Vagina (tissue), 2 donors: ENCODE data around the gene RECK. TPM values are rescaled to one million over a fixed set of nuclear protein-coding genes. Genes with fewer than 3 reads are reported as not detected.

Experiments used
- DNase-seq, 2 donors: peaks; one replicate each; pipeline ENCODE4 v3.0.0-alpha.2; 2017; ENCODE audit errors: extremely low spot score in 2 of 2
- H3K27ac ChIP-seq: fragments of 200-600 bp; sonication (generic); one replicate; pipeline ENCODE4 v1.5.1; 2019
- H3K27me3 ChIP-seq: fragments of 200-600 bp; sonication (generic); one replicate; pipeline ENCODE4 v1.5.1; 2019
- H3K36me3 ChIP-seq, 2 donors: fragments of 200-600 bp; sonication (generic); one replicate each; pipeline ENCODE4 v1.5.1; 2017 to 2019
- H3K4me1 ChIP-seq: fragments of 200-600 bp; sonication (generic); one replicate; pipeline ENCODE4 v1.5.1; 2019
- H3K4me3 ChIP-seq, 2 donors: fragments of 200-600 bp; sonication (generic); 1 replicate in 1 of 2; 2 replicates in 1 of 2; pipeline ENCODE4 v1.5.1; 2016 to 2019
- H3K9me3 ChIP-seq: fragments of 200-600 bp; sonication (generic); one replicate; pipeline ENCODE4 v1.5.1; 2019
- CTCF ChIP-seq, 3 experiments: fragments of 450-650 bp in 2 of 3; fragments of 200-600 bp in 1 of 3; sonication (generic) in 1 of 3; IDR thresholded peaks; one replicate each; pipeline ENCODE4 v1.5.1; 2017 to 2019; ENCODE audit warnings: antibody characterized with exemption in 3 of 3, mild to moderate bottlenecking in 2 of 3, moderate library complexity in 2 of 3
- POLR2A ChIP-seq, 2 donors: fragments of 450-650 bp; IDR thresholded peaks; one replicate each; pipeline ENCODE4 v1.6.1; 2017; ENCODE audit warnings: antibody characterized with exemption in 2 of 2, mild to moderate bottlenecking in 2 of 2, moderate library complexity in 2 of 2
- POLR2AphosphoS5 ChIP-seq, 2 donors: sonication (generic); formaldehyde crosslinking; IDR thresholded peaks; one replicate each; pipeline ENCODE4 v1.9.0; 2017; ENCODE audit warnings: antibody characterized with exemption in 2 of 2, mild to moderate bottlenecking in 2 of 2, low read depth in 1 of 2; ENCODE audit not compliant: insufficient read depth in 1 of 2
- intact Hi-C: fragments of 100-400 bp; cut with DNase I; formaldehyde crosslinking; loops from one replicate; pipeline ENCODE4 v1.15.1; 2023
- small RNA-seq: library from RNA; depleted of rRNA; stranded (forward); fragments of <200 nt; gene quantifications from one replicate; pipeline ENCODE3, GENCODE V24; 2016
- total RNA-seq: library from RNA; depleted of rRNA; stranded (reverse); fragments of >200 nt; gene quantifications from one replicate; pipeline ENCODE4 v1.2.3, GENCODE V29; 2016

Gene RECK
- total RNA-seq, 1 donor from 2014 or later, result 15.5 TPM

DNA sequence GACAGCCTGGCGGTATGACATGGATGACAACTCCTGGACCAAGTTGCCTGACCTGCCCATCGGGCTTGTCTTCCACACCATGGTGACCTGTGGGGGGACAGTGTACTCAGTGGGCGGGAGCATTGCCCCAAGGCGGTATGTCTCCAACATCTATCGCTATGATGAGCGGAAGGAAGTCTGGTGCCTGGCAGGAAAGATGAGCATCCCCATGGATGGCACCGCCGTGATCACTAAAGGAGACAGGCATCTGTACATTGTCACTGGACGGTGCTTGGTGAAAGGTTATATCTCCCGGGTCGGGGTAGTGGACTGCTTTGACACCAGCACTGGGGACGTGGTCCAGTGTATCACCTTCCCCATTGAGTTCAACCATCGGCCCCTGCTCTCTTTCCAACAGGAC lies 133.8 kb downstream of the RECK start:
- no peak for TF ChIP-seq POLR2AphosphoS5 (IDR thresholded peaks at IDR 0.05; ENCODE audit: insufficient read depth in 1 of 2, low read depth in 1 of 2)
- TF ChIP-seq POLR2A (IDR thresholded peaks at IDR 0.05), result no peak
- TF ChIP-seq CTCF (IDR thresholded peaks at IDR 0.05), result no peak
- Histone ChIP-seq H3K4me1 (peaks cover 13% of the 10 kb centered on the region), H3K36me3 (no peaks in the 10 kb centered on the region), H3K9me3 (no peaks in the 10 kb centered on the region), H3K4me3 (no peak overlapping the region), H3K27me3 (no peaks in the 10 kb centered on the region), H3K27ac (no peak overlapping the region)
- intact Hi-C loops, result loop anchor here (5.0 kb wide), 1 partner anchor 43 kb away; no protein-coding TSS in a partner anchor
- DNase-seq, result no peak

DNA sequence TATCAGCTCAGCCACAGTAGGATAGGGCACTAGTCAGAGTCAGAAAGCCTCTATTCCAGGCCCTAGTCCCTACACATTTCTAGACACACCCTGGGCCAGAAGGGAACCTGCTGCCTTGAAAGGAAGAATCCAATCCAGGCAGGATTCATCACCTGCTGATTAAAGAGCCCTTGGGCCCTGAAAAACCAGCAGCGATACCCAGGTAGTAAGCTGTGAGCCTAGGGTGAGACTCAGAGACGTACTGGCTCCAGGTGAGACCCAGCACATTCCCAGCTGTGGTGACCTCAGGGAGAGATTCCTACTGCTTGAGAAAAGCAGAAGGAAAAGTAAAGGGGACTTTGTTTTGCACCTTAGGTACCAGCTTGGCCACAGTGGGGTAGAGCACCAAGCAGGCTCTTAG lies 137.1 kb downstream of the RECK start:
- no peaks in the 10 kb centered on the region for H3K4me1 ChIP-seq
- no peaks in the 10 kb centered on the region for H3K36me3 ChIP-seq
- TF ChIP-seq CTCF (IDR thresholded peaks at IDR 0.05) (no peak), POLR2AphosphoS5 (IDR thresholded peaks at IDR 0.05; ENCODE audit: insufficient read depth in 1 of 2, low read depth in 1 of 2) (no peak), POLR2A (IDR thresholded peaks at IDR 0.05) (no peak)
- intact Hi-C loops, result loop anchor here (5.0 kb wide), 1 partner anchor 47 kb away; no protein-coding TSS in a partner anchor
- H3K4me3 ChIP-seq, result no peak overlapping the region
- H3K27me3 ChIP-seq, result no peaks in the 10 kb centered on the region
- no peak for DNase-seq
- no peak overlapping the region for H3K27ac ChIP-seq
- H3K9me3 ChIP-seq, result no peaks in the 10 kb centered on the region

Small RNA genes within 50 kb of the gene (small RNA-seq; reads per million reads assigned to genes)
- not detected for gene RF02275

Other genes starting within 250 kb of the RECK start
- gene NPR2, start 245.3 kb upstream of the RECK start, total RNA-seq, result 17.2 TPM
- not detected for gene SPAG8, start 224.7 kb upstream of the RECK start, total RNA-seq
- gene HINT2, start 221.9 kb upstream of the RECK start, total RNA-seq, result 24.1 TPM
- gene FAM221B, start 208.2 kb upstream of the RECK start, total RNA-seq, result not detected
- 11.3 TPM for gene TMEM8B, start 207.7 kb upstream of the RECK start, total RNA-seq
- gene OR13J1, start 166.5 kb upstream of the RECK start, total RNA-seq, result not detected
- gene HRCT1, start 130.7 kb upstream of the RECK start, total RNA-seq, result 5.4 TPM
- gene SPAAR, start 127.4 kb upstream of the RECK start, total RNA-seq, result 0.49 TPM
- not detected for gene OR2S2, start 78.8 kb upstream of the RECK start, total RNA-seq
- gene GLIPR2, start 99.8 kb downstream of the RECK start, total RNA-seq, result 34.9 TPM
- not detected for gene CCIN, start 132.5 kb downstream of the RECK start, total RNA-seq
- gene CLTA, start 154.0 kb downstream of the RECK start, total RNA-seq, result 199 TPM
- 16.0 TPM for gene GNE, start 221.5 kb downstream of the RECK start, total RNA-seq